Ramos (cell line): ENCODE data around the gene ARPC4.

ENCODE experiments used
- in situ Hi-C: fragments of 300-500 bp; cut with MboI; formaldehyde crosslinking; loops from one replicate; pipeline ENCODE4 v1.14.3; 2022; ENCODE audit warnings: low sequenced_read_pairs; ENCODE audit not compliant: unreplicated experiment

Gene ARPC4

DNA sequence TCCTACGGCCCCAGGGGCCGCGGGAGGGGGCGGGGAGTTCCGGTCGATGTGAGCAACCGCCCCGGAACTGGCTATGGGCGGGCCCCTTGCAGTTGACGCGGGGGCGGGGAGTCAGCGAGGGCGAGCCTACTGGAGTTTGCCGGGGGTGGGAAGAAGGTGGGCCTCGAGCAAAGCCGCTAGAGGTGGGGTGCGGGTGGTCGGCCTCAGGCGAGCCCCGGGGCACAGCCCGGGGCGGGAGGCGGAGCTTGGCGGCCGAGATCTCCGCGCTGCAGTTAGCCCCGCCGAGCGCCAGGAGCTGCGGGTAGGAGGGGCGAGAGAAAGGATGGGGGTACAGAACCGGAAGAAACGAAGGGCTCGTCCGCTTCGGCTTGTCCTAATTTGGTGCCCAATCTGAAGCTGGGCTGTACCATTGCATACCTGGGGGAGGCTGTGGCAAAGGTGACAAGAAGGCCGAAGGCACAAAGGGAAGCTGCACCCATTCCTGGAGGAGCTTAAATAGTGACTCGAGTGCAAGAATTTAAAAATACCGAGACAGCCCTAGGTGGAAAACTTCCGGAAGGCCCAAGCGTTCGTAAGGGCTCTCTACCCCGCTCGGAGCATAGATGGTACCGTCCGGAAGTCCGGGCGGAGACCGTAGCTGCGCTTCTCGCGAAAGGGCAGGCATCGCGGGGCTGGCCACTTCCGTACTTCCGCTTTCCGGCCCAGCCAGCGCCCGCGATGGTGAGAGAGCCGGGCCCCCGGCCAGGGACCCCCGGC lies at the start of gene ARPC4, which contains the start of gene TADA3:
ARPC4 (plus strand) TSS at position 678 of the 756 bp plus-strand sequence; CDS start at position 718, 40 bp downstream.
TADA3 (minus strand) TSS at position 69 of the 756 bp plus-strand sequence. CDS start 1,007 bp downstream, outside the sequence.
- in situ Hi-C loops = no loop called here

GRCh38 chr3:9743548-9743947 lies 49.3 kb upstream of the ARPC4 start:
- in situ Hi-C loops = no loop called here

GRCh38 chr3:9744162-9744561 lies 48.7 kb upstream of the ARPC4 start:
- in situ Hi-C loops = no loop called here

DNA sequence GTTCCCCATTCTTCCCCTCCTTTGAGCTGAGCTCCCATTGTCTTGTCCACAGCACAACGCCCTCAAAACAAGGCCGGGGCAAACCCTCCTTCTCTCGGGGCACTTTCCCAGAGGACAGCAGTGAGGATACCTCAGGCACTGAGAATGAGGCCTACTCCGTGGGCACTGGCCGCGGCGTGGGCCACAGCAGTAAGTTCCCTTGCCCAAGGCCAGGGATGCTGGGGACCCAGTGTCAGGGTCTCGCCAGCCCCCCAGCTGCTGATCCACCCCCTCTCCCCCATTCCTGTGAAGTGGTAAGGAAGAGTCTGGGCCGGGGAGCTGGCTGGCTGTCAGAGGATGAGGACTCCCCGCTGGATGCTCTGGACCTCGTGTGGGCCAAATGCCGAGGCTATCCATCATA lies 47.4 kb upstream of the ARPC4 start:
- in situ Hi-C loops = no loop called here

DNA sequence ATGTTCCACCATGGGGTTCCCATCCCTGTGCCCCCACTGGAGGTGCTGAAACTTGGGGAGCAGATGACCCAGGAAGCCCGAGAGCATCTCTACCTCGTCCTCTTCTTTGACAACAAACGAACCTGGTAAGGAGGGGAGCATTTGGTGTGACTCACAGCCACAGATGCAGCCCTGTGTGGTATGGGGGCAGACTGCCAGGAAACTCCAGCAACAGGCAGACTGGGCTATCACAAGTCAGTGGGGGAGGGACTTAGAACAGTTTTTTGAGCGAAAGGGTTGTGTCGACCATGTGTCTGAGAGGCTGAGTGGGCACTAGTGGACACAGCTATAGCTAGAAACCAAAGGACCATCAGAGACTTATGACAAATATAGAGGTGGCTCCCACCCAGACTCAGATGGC lies 46.6 kb upstream of the ARPC4 start:
- in situ Hi-C loops = no loop called here

- in situ Hi-C loops = no loop called here
Observed at GRCh38 chr3:9747267-9747666, 45.6 kb upstream of the ARPC4 start.

DNA sequence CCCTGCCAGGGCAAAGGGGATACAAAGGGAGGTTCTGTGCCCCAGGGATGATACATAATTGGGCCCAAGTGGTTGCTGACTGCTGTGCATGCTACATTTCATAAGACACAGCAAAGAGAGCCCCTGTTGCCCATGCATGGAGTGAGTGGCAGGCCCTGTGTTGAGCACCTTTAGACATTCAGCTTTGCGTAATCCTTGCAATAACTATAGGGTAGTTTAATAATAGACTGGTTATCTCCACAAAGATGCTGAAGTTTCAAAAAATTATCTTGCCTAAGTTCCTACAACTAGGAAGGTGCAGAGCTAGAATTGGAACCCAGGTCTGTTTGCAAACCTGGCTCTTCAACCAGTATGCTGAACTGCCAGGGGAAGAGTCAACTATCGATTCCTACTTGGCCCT lies 44.9 kb upstream of the ARPC4 start:
- in situ Hi-C loops = no loop called here

DNA sequence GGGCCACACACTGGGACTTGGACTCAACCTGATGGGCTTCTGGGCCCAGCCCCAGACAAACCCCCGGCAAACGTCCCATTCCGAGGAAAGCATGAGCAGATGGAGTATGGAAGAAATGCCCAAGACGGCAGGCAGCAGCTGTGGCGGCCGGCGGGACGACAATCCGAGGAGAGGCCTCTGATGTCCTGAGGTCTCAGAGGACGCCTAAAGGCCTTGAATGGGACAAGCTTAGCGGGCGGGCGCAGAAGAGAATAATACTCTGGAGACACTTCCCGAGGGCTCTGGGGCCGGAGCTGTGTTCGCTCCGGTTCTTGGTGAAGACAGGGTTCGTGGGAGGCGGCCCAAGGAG lies 43.6 kb upstream of the ARPC4 start:
- in situ Hi-C loops = no loop called here

- in situ Hi-C loops = no loop called here
Observed at GRCh38 chr3:9749645-9750555, 43.0 kb upstream of the ARPC4 start, which contains the start of gene OGG1. TSS of gene OGG1 (plus strand) at chr3:9749952. CDS start at chr3:9750287, 335 bp downstream.

DNA sequence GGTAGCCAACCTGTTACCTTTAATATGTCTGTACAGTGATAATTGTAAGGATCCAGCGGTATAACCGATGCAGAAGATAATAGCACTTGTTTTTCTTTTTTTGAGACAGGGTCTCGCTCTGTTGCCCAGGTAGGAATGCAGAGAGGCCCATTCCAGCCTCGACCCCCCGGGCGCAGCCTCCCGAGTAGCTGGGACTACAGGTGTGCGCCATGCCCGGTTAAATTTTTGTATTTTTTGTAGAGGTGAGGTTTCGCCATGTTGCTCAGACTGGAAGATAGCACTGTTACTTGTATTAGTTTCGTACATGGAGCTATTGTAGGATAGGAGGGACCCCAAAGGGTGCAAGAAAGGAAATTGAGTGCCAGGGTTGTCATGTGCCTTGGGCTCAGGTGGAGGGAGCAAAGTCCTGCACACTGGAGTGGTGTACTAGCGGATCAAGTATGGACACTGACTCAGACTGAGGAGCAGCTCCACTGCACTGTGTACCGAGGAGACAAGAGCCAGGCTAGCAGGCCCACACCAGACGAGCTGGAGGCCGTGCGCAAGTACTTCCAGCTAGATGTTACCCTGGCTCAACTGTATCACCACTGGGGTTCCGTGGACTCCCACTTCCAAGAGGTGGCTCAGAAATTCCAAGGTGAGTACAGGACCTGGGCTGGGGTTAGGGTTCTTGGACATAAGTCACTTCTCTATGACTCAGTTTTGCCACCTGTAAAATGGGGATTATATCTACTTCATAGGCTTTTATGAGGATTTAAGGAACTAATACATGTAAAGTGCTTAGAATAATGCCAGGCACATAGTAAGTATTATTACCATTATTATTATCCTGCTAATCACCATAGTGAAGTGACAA lies 42.1 kb upstream of the ARPC4 start:
- in situ Hi-C loops = no loop called here

- in situ Hi-C loops = no loop called here
Observed at GRCh38 chr3:9754678-9755077, 38.2 kb upstream of the ARPC4 start.

DNA sequence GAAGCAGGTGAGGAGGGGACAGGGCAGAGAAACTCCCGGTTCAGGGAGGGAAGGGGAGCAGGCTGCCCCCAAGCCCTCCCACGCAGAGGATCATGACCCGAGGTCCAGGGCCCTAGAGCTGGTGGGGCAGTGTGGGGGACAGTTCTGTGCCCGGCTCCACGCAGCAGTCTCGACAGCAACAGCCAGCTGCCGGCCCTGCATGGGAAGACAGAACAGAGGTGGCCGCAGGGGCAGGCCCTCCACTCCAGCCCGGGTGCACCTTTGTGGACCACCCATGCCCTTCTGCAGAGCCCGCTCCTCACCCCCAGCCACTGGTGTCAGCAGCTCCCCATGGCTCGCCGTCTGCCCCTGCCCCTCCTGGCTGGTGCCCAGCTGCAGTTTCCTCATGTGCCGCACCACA lies 35.5 kb upstream of the ARPC4 start:
- in situ Hi-C loops = no loop called here

GRCh38 chr3:9760779-9761505 lies 31.9 kb upstream of the ARPC4 start:
- in situ Hi-C loops = no loop called here

GRCh38 chr3:9761919-9762318 lies 31.0 kb upstream of the ARPC4 start:
- in situ Hi-C loops = no loop called here

DNA sequence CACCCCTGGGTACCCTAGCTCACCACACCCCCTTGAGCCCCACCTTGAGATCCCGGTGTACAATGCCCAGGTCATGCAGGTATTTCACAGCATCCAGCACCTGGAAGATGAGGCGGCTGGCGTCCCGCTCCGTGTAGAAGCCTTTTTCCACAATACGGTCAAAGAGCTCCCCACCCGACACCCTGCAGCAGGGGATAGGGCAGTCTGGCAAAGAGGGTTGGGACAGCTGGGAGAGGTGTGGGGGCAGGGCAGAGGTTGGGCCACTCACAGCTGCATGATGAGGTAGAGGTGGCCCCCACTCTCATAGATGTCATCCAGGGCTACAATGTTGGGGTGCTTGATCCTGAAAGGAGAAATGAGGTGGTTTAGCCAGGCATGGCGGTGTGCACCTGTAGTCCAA lies 30.0 kb upstream of the ARPC4 start:
- in situ Hi-C loops = no loop called here

DNA sequence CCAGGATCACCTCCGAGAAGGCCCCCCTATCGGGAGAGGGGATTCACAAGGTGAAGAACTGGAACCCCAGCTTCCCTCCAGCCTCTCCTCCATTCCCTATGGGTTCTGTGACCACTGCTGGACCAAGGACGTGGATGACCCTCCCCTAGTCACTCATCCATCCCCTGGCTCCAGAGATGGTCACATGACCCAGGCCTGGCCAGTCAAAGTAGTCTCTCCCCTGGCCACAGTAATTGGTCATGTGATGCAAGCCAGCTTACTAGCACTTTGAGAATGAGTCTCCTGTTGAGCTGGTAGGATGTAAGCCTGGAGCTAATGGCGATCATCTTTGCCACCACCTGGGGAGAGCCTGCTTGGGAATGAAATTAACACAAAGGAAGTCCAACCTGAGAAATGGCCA lies 27.0 kb upstream of the ARPC4 start:
- in situ Hi-C loops = no loop called here

DNA sequence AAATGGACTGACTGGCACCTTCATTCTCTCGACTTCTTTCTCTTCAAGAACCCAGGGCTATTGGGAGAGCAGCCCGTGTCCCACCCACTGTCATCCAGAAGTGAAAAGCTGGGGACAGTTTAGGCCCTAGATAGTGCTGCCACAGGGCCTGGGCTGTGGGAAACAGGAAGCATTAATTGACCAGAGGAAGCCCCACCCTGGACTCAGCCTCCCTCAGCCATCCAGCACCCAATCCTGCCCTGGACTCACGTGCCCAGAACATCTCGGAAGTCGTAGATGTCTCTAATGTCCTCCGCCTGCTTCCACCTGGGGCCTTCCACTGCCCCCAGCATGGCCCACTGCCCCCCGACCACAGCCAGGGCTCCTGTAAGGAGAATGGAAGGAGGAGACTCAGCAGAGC lies 25.5 kb upstream of the ARPC4 start:
- in situ Hi-C loops = no loop called here

- in situ Hi-C loops = no loop called here
Observed at GRCh38 chr3:9768141-9768775, 24.6 kb upstream of the ARPC4 start.

DNA sequence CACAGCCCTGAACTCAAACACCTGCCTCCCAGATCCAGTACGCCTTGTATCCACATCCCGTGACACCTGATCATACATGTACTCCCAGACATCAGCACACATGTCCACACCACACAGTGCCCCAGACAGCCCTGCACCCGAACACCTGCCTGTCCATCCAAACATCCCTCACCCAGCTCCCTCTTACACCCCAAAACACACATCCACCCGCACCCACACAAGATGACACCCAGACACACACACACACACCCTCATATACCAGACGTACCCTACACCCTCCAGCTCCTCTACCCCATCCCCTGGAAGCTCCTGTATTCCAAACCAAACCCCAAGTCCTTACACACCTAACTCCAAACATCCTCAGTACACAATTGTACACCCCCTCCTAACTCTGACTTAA lies 23.9 kb upstream of the ARPC4 start:
- in situ Hi-C loops = no loop called here
